GM12878 (cell line): ENCODE data around the gene BAK1. TPM values are rescaled to one million over a fixed set of nuclear protein-coding genes. Genes with fewer than 3 reads are reported as not detected.

Experiments used
- ATAC-seq: fragments of 200-7000 bp; cut with Tn5 transposase; 3 replicates; pipeline ENCODE4 v1.9.1; 2020; ENCODE audit warnings: mild to moderate bottlenecking, moderate library complexity
- BruUV-seq: library from RNA; stranded (reverse); fragments of 400-500 nt; replicated peaks from 2 replicates; lab custom pipeline; 2021; lab: Mats Ljungman, UMichigan
- CTCF ChIA-PET: fragments of 300-600 bp; sonication (Branson Sonifier 250); formaldehyde crosslinking; extraction: SDS; loops from one replicate; lab custom pipeline; 2021; ENCODE audit warnings: inconsistent platforms; lab: Yijun Ruan, JAX
- POLR2A ChIA-PET: fragments of 350-600 bp; formaldehyde crosslinking; extraction: SDS; loops from one replicate; lab custom pipeline; 2021; ENCODE audit warnings: inconsistent platforms; lab: Charles Lee
- RAD21 ChIA-PET: fragments of 300-600 bp; sonication (Branson Sonifier 250); formaldehyde crosslinking; loops from one replicate; lab custom pipeline; 2023; ENCODE audit warnings: antibody characterized with exemption; ENCODE audit not compliant: unreplicated experiment; lab: Charles Lee
- SMC1A ChIA-PET: fragments of 300-600 bp; sonication (Branson Sonifier 250); formaldehyde crosslinking; loops from one replicate; lab custom pipeline; 2023; ENCODE audit not compliant: unreplicated experiment, uncharacterized antibody; lab: Charles Lee
- DNase-seq: peaks from one replicate; pipeline ENCODE4 v3.0.0-alpha.2; 2011; ENCODE audit warnings: low read depth, low spot score
- FAIRE-seq: peaks from 3 replicates; lab custom pipeline; 2011; peaks lifted over from hg19 to GRCh38; lab: Jason Lieb, UNC
- H2AFZ ChIP-seq: 2 replicates; pipeline ENCODE4 v1.6.0; 2011; ENCODE audit warnings: low read depth, low read length, control low read depth; ENCODE audit not compliant: control insufficient read depth
- H3K27ac ChIP-seq: 2 replicates; pipeline ENCODE4 v1.5.1; 2011; ENCODE audit warnings: control low read depth; ENCODE audit not compliant: control insufficient read depth, insufficient read depth
- H3K27me3 ChIP-seq, 2 experiments: replicated peaks in 1 of 2; 2 replicates each; pipeline versions ENCODE4 v1.6.0 to v1.6.1; 2011; ENCODE audit warnings: low read length in 1 of 2; ENCODE audit not compliant: control insufficient read depth in 2 of 2, insufficient read depth in 2 of 2
- H3K36me3 ChIP-seq, 2 experiments: 2 replicates each; pipeline ENCODE4 v1.5.1; 2011; ENCODE audit warnings: low read length in 1 of 2; ENCODE audit not compliant: control insufficient read depth in 2 of 2, insufficient read depth in 2 of 2
- H3K4me1 ChIP-seq: 2 replicates; pipeline ENCODE4 v1.6.1; 2011; ENCODE audit warnings: mild to moderate bottlenecking, low read length, moderate library complexity, mixed read lengths; ENCODE audit not compliant: control insufficient read depth, insufficient read depth
- H3K4me2 ChIP-seq: 2 replicates; pipeline ENCODE4 v1.6.0; 2011; ENCODE audit warnings: control low read depth; ENCODE audit not compliant: control insufficient read depth, insufficient read depth
- H3K4me3 ChIP-seq: fragments of 200-600 bp; sonication (generic); 2 replicates; pipeline ENCODE4 v1.5.1; 2016
- H3K79me2 ChIP-seq: 2 replicates; pipeline ENCODE4 v1.6.0; 2011; ENCODE audit warnings: low read length; ENCODE audit not compliant: control insufficient read depth, insufficient read depth
- H3K9ac ChIP-seq: 2 replicates; pipeline ENCODE4 v1.8.0; 2011; ENCODE audit warnings: low read length, control low read depth, mixed read lengths; ENCODE audit not compliant: control insufficient read depth, insufficient read depth
- H3K9me3 ChIP-seq: replicated peaks from 3 replicates; pipeline ENCODE4 v1.5.1; 2011; ENCODE audit warnings: mild to moderate bottlenecking, low read length; ENCODE audit not compliant: control insufficient read depth, insufficient read depth
- H4K20me1 ChIP-seq: 2 replicates; pipeline ENCODE4 v1.6.0; 2011; ENCODE audit not compliant: control insufficient read depth, insufficient read depth
- CBX3 ChIP-seq: fragments of 200-600 bp; sonication (generic); IDR thresholded peaks from 2 replicates; pipeline ENCODE4 v1.6.1; 2016; ENCODE audit warnings: low read depth, borderline replicate concordance
- CEBPB ChIP-seq, 2 experiments: fragments of 150-350 bp in 1 of 2; IDR thresholded peaks; 2 replicates each; pipeline ENCODE4 v1.6.1; 2012 to 2014; ENCODE audit warnings: low read depth in 2 of 2, low read length in 2 of 2, borderline replicate concordance in 1 of 2, inconsistent platforms in 1 of 2
- CTCF ChIP-seq, 3 experiments: IDR thresholded peaks in 2 of 3; conservative IDR thresholded peaks in 1 of 3; 2 replicates each; pipeline ENCODE4 v1.5.1; 2011; ENCODE audit warnings: low read depth in 3 of 3, low read length in 3 of 3, mild to moderate bottlenecking in 3 of 3, control low read depth in 2 of 3, moderate library complexity in 2 of 3, inconsistent platforms in 1 of 3, mixed read lengths in 1 of 3; ENCODE audit not compliant: control insufficient read depth in 2 of 3, insufficient read depth in 1 of 3; ENCODE audit errors: extremely low read depth in 1 of 3
- HDGF ChIP-seq: fragments of 450-650 bp; IDR thresholded peaks from 2 replicates; pipeline ENCODE4 v1.6.1; 2016; ENCODE audit warnings: antibody characterized with exemption
- IRF4 ChIP-seq: IDR thresholded peaks from 2 replicates; pipeline ENCODE4 v1.6.1; 2011; ENCODE audit warnings: low read depth, low read length
- IRF5 ChIP-seq: fragments of 450-650 bp; IDR thresholded peaks from 2 replicates; pipeline ENCODE4 v1.6.1; 2017; ENCODE audit warnings: borderline replicate concordance
- NFXL1 ChIP-seq: fragments of 450-650 bp; IDR thresholded peaks from 2 replicates; pipeline ENCODE4 v1.6.1; 2017; ENCODE audit warnings: antibody characterized with exemption, mild to moderate bottlenecking, borderline replicate concordance
- NFYB ChIP-seq: IDR thresholded peaks from 2 replicates; pipeline ENCODE4 v1.6.1; 2011; ENCODE audit warnings: low read depth, mild to moderate bottlenecking, low read length, improper control_type of control experiment, moderate library complexity; ENCODE audit not compliant: insufficient read depth
- RBBP5 ChIP-seq: fragments of 200-600 bp; sonication (generic); conservative IDR thresholded peaks from 2 replicates; pipeline ENCODE4 v1.6.1; 2016
- RUNX3 ChIP-seq: IDR thresholded peaks from 2 replicates; pipeline ENCODE4 v1.6.1; 2012; ENCODE audit warnings: low read length, inconsistent platforms
- ZBTB11 ChIP-seq: fragments of 450-650 bp; formaldehyde crosslinking; IDR thresholded peaks from 2 replicates; pipeline ENCODE4 v1.5.0; 2022; ENCODE audit warnings: mild to moderate bottlenecking, missing genetic modification characterization
- ZNF24 ChIP-seq: fragments of 450-650 bp; IDR thresholded peaks from 2 replicates; pipeline ENCODE4 v1.6.1; 2017; ENCODE audit warnings: antibody characterized with exemption, mild to moderate bottlenecking
- ZZZ3 ChIP-seq: IDR thresholded peaks from 2 replicates; pipeline ENCODE4 v1.6.1; 2011; ENCODE audit warnings: low read depth; ENCODE audit not compliant: control insufficient read depth, insufficient read length
- WGBS: methylation state at CpG from one replicate; pipeline ENCODE4 v1.1.6; 2016; ENCODE audit warnings: low lambda C conversion rate; ENCODE audit not compliant: insufficient replicate concordance, insufficient coverage; ENCODE audit errors: missing lambda C conversion rate; 5-methylcytosine and 5-hydroxymethylcytosine counted together
- in situ Hi-C: fragments of 300-500 bp; cut with MboI; formaldehyde crosslinking; loops from 9 replicates; pipeline ENCODE4 v1.14.3; 2018; ENCODE audit warnings: mixed read lengths
- intact Hi-C: fragments of 100-400 bp; cut with micrococcal nuclease; formaldehyde crosslinking; loops from one replicate; pipeline ENCODE4 v1.14.2; 2022; ENCODE audit not compliant: unreplicated experiment
- polyA plus RNA-seq, 11 experiments: library from polyadenylated mRNA; depleted of rRNA in 4 of 11; unstranded in 6 of 11; stranded (reverse) in 5 of 11; fragments of >200 nt; fragmentation: Nextera tagmentation in 4 of 11; fragmentation: Illumina TruSeq in 1 of 11; extraction: Ambion mirVana in 4 of 11; extraction: Trizol in 1 of 11; gene quantifications; 1 replicate in 1 of 11; 2 replicates in 10 of 11; pipeline versions ENCODE4 v1.2.1 to v1.2.3, GENCODE V29; 2011 to 2016; ENCODE audit warnings: inconsistent platforms in 2 of 11, missing spikeins in 2 of 11, low read depth in 1 of 11
- total RNA-seq, 4 experiments: library from RNA; depleted of rRNA in 3 of 4; stranded (reverse); fragments of >200 nt in 3 of 4; fragmentation: Illumina TruSeq in 1 of 4; extraction: Trizol in 1 of 4; gene quantifications; 2 replicates each; pipeline versions ENCODE4 v1.2.1 to v1.2.3, GENCODE V29; 2013 to 2021
- TF ChIP-seq, protein P1 (sequence below): IDR thresholded peaks from 2 replicates; pipeline ENCODE4 v1.6.1; 2011; ENCODE audit warnings: mild to moderate bottlenecking, low read depth, low read length, moderate library complexity; ENCODE audit not compliant: insufficient replicate concordance

The BAK1 gene
- total and polyA plus RNA-seq, 10 of the 15 experiments (the other 5 are each of a cell fraction or from before 2014, with no cell fraction given), result 6.3 to 65.8 (median 29.6) TPM

DNA sequence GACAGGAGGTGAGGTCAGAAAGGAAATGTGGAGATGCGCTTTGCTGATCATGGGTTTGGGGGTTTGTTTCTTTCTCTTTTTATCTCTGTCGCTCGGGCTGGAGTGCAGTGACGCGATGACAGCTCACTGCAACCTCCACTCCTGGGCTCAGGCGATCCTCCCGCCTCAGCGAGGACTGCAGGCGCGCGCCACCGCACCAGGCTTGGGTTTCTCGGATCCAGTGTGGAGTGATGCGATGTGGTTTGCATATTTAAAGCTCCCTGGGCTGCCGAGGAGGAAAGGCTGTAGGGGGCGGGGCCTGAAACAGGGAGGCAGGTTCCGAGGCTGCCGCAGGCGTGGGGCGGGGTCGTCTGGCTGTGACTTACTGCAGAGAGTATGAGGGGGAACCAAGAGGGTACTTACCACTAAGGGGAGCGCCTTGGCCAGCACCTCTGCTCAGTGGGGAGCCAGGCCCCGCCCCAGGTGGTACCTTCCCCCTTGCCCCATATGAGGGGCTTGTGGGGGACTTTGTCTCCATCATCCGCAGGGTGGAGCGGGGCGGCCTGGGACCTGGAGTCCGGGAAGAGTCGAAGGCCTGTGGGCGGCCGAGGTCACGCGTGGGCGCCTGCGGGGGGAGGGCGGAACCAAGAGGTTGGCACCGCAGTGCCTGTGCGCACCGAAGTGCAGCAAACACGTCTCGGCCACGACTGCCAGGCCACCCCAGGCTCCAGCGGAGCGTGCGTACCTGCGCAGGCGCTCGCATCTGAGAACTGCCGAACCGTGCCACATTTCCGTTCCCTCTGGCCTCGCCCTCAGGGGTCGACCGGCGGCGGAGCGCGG is 12.7 kb upstream of the BAK1 start:
- peak; percentile 85 for ATAC-seq
- Histone ChIP-seq H3K9ac (peak overlapping the region; percentile 46), H3K4me1 (peaks cover 44% of the 10 kb centered on the region), H3K36me3 (no peaks in the 10 kb centered on the region), H4K20me1 (no peaks in the 10 kb centered on the region), H3K4me2 (peak overlapping the region; percentile 98), H2AFZ (peak overlapping the region; percentile 83), H3K4me3 (peak overlapping the region; percentile 46; the same call in 1 of the 2 replicates), H3K79me2 (no peaks in the 10 kb centered on the region), H3K9me3 (no peaks in the 10 kb centered on the region), H3K27me3 (no peaks in the 10 kb centered on the region), H3K27ac (peak overlapping the region; percentile 23)
- RAD21 ChIA-PET, result interaction anchor here (1.0 to 2.6 kb wide), 3 partner anchors 14 to 29 kb away, joined by 3 to 19 read pairs (median 13); partner anchors contain the start of gene ITPR3
- POLR2A ChIA-PET, result interaction anchor here (0.6 to 2.2 kb wide), 5 partner anchors 15 to 1266 kb away, joined by 3 to 11 read pairs (median 4); partner anchors contain the start of gene ITPR3
- no TSS peak for BruUV-seq
- intact Hi-C loops (no loop called here), in situ Hi-C loops (no loop called here)
- SMC1A ChIA-PET, result interaction anchor here (1.1 to 2.9 kb wide), 5 partner anchors 14 to 130 kb away, joined by 3 to 33 read pairs (median 4); partner anchors contain the start of gene ITPR3
- peak; percentile 87 for FAIRE-seq
- 2% methylated on average over 57 of the region's 57 CpGs for WGBS
- CTCF ChIA-PET, result interaction anchor here (1.2 to 8.1 kb wide), 5 partner anchors 15 to 203 kb away, joined by 3 to 92 read pairs (median 7); no protein-coding TSS in a partner anchor
- DNase-seq, result peak; percentile 63
- TF ChIP-seq CEBPB (IDR thresholded peaks at IDR 0.05; ENCODE audit: borderline replicate concordance in 1 of 2, low read depth in 2 of 2, low read length in 2 of 2), result no peak
- no peak for TF ChIP-seq CTCF (IDR thresholded peaks at IDR 0.05 in 2 of 3, conservative IDR thresholded peaks at IDR 0.05 in 1 of 3; ENCODE audit: control insufficient read depth in 2 of 3, extremely low read depth in 1 of 3, insufficient read depth in 1 of 3, low read depth in 3 of 3, low read length in 3 of 3)
- TF ChIP-seq RBBP5, result no peak
- no peak for TF ChIP-seq NFYB
- TF ChIP-seq IRF5, result no peak
- TF ChIP-seq RUNX3, result peak; percentile 70
- TF ChIP-seq NFXL1, result no peak
- no peak for TF ChIP-seq HDGF
- no peak for TF ChIP-seq ZZZ3
- TF ChIP-seq ZNF24, result no peak
- TF ChIP-seq ZBTB11, result no peak
- TF ChIP-seq CBX3, result no peak
- no peak for TF ChIP-seq IRF4
- TF ChIP-seq, protein P1, sequence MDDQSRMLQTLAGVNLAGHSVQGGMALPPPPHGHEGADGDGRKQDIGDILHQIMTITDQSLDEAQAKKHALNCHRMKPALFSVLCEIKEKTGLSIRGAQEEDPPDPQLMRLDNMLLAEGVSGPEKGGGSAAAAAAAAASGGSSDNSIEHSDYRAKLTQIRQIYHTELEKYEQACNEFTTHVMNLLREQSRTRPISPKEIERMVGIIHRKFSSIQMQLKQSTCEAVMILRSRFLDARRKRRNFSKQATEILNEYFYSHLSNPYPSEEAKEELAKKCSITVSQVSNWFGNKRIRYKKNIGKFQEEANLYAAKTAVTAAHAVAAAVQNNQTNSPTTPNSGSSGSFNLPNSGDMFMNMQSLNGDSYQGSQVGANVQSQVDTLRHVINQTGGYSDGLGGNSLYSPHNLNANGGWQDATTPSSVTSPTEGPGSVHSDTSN, result no peak
